AG09319 (cell line): Measurements from ENCODE around the gene ARHGAP15.

Experiments used
- DNase-seq: peaks from one replicate; pipeline ENCODE4 v3.0.0-alpha.2; 2010; ENCODE audit warnings: low read depth; ENCODE audit errors: extremely low read depth
- CTCF ChIP-seq: IDR thresholded peaks from 2 replicates; pipeline ENCODE4 v1.5.1; 2011; ENCODE audit warnings: low read depth, mild to moderate bottlenecking, inconsistent platforms, low read length, moderate library complexity

The ARHGAP15 gene

GRCh38 chr2:143341478-143341877, 212.3 kb downstream of the ARHGAP15 start:
- no peak for TF ChIP-seq CTCF
- no peak for DNase-seq

- no peak for DNase-seq
- no peak for TF ChIP-seq CTCF
Observed at GRCh38 chr2:143344780-143345179, 215.6 kb downstream of the ARHGAP15 start.

GRCh38 chr2:143345887-143346787, 216.9 kb downstream of the ARHGAP15 start:
- DNase-seq = no peak
- TF ChIP-seq CTCF = no peak

GRCh38 chr2:143347271-143347695, 218.1 kb downstream of the ARHGAP15 start:
- no peak for DNase-seq
- no peak for TF ChIP-seq CTCF

GRCh38 chr2:143347901-143348414, 218.7 kb downstream of the ARHGAP15 start:
- no peak for DNase-seq

GRCh38 chr2:143354050-143354750, 225.0 kb downstream of the ARHGAP15 start:
- DNase-seq = no peak
- TF ChIP-seq CTCF = no peak

More at GRCh38 chr2:143347901-143348414, 218.7 kb downstream of the ARHGAP15 start:
- no peak for TF ChIP-seq CTCF

GRCh38 chr2:143355870-143356269, 226.7 kb downstream of the ARHGAP15 start:
- no peak for DNase-seq
- no peak for TF ChIP-seq CTCF
